Measurements from ENCODE around the gene BIRC3. TPM values are rescaled to one million over a fixed set of nuclear protein-coding genes. Genes with fewer than 3 reads are reported as not detected.
"Not testable (repeated sequence)": the region's sequence is repeated elsewhere in the genome, so short reads cannot be mapped to it uniquely, and the experiment has no call there.

The BIRC3 gene
- total and polyA plus RNA-seq, 2 donors from 2014 or later = 3.9 to 110 TPM

DNA sequence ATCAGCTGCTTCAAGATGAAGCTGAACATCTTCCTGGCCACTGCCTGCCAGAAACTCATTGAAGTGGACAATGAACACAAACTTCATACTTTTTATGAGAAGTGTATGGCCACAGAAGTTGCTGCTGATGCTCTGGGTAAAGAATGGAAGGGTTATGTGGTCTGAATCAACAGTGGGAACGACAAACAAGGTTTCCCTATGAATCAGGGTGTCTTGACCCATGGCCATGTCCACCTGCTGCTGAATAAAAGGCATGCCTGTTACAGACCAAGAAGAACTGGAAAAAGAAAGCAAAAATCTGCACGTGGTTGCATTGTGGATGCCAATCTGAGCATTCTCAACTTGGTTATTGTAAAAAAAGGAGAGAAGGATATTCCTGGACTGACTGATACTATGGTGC is 22.2 kb upstream of the BIRC3 start:
- DNase-seq = no peak
- intact Hi-C loops (cut with DNase I) = no loop called here
- no peak for TF ChIP-seq CTCF (IDR thresholded peaks at IDR 0.05; ENCODE audit: borderline replicate concordance, extremely low read depth, insufficient read depth)

DNA sequence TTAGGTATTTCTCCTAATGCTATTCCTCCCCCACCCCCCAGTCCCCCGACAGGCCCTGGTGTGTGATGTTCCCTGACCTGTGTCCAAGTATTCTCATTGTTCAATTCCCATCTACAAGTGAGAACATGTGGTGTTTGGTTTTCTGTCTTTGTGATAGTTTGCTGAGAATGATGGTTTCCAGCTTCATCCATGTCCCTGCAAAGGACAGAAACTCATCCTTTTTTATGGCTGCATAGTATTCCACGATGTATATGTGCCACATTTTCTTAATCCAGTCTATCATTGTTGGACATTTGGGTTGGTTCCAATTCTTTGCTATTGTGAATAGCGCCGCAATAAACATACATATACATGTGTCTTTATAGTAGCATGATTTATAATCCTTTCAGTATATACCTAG is 20.5 kb upstream of the BIRC3 start:
- H3K36me3 ChIP-seq (ENCODE audit: control insufficient read depth in 2 of 3, insufficient read depth in 3 of 3, low read length in 3 of 3); DNase-seq; H3K9me3 ChIP-seq (ENCODE audit: control insufficient read depth in 2 of 3, insufficient read depth in 1 of 3, low read length in 3 of 3); H3K27me3 ChIP-seq (ENCODE audit: control insufficient read depth, insufficient read depth, low read length); H3K27ac ChIP-seq (ENCODE audit: low read depth in 2 of 2, low read length in 2 of 2); intact Hi-C loops (cut with DNase I); FAIRE-seq; H3K9ac ChIP-seq (ENCODE audit: low read length in 3 of 3); H3K4me1 ChIP-seq (ENCODE audit: control insufficient read depth in 2 of 3, insufficient read depth in 2 of 3, low read depth in 1 of 3, low read length in 3 of 3); H3K4me3 ChIP-seq (ENCODE audit: low read length in 3 of 3): not testable (repeated sequence)

More for the DNA sequence above, 22.2 kb upstream of the BIRC3 start:
- no peak for FAIRE-seq
- H3K4me1 ChIP-seq (ENCODE audit: control insufficient read depth in 2 of 3, insufficient read depth in 2 of 3, low read depth in 1 of 3, low read length in 3 of 3) = no peaks in the 10 kb centered on the region
- no peaks in the 10 kb centered on the region for H3K27me3 ChIP-seq (ENCODE audit: control insufficient read depth, insufficient read depth, low read length)
- no peaks in the 10 kb centered on the region for H3K9me3 ChIP-seq (ENCODE audit: control insufficient read depth in 2 of 3, insufficient read depth in 1 of 3, low read length in 3 of 3)
- no peaks in the 10 kb centered on the region for H3K36me3 ChIP-seq (ENCODE audit: control insufficient read depth in 2 of 3, insufficient read depth in 3 of 3, low read length in 3 of 3)
- no peak overlapping the region for H3K9ac ChIP-seq (ENCODE audit: low read length in 3 of 3)
- H3K27ac ChIP-seq (ENCODE audit: low read depth in 2 of 2, low read length in 2 of 2) = no peak overlapping the region
- H3K4me3 ChIP-seq (ENCODE audit: low read length in 3 of 3) = no peak overlapping the region

DNA sequence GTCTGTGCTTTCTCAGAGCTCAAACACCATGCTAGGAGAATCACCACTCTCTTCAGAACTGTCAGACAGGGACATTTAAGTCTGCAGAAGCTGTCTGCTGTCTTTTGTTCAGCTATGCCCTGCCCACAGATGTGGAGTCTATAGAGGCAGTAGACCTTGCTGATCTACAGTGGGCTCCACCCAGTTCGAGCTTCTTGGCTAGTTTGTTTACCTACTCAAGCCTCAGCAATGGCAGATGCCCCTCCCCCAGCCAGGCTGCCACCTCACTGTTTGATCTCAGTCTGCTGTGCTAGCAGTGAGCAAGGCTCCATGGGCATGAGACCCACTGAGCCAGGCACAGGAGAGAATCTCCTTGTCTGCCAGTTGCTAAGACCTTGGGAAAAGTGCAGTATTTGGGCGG is 16.4 kb upstream of the BIRC3 start:
- intact Hi-C loops (cut with DNase I); DNase-seq: not testable (repeated sequence)

GRCh38 chr11:102302241-102302640 is 15.0 kb upstream of the BIRC3 start:
- FAIRE-seq = no peak
- TF ChIP-seq CTCF (IDR thresholded peaks at IDR 0.05; ENCODE audit: borderline replicate concordance, extremely low read depth, insufficient read depth) = no peak
- Histone ChIP-seq H3K27me3 (ENCODE audit: control insufficient read depth, insufficient read depth, low read length) (no peaks in the 10 kb centered on the region), H3K36me3 (ENCODE audit: control insufficient read depth in 2 of 3, insufficient read depth in 3 of 3, low read length in 3 of 3) (no peaks in the 10 kb centered on the region), H3K27ac (ENCODE audit: low read depth in 2 of 2, low read length in 2 of 2) (no peak overlapping the region), H3K4me1 (ENCODE audit: control insufficient read depth in 2 of 3, insufficient read depth in 2 of 3, low read depth in 1 of 3, low read length in 3 of 3) (no peaks in the 10 kb centered on the region), H3K9me3 (ENCODE audit: control insufficient read depth in 2 of 3, insufficient read depth in 1 of 3, low read length in 3 of 3) (no peaks in the 10 kb centered on the region), H3K4me3 (ENCODE audit: low read length in 3 of 3) (no peak overlapping the region), H3K9ac (ENCODE audit: low read length in 3 of 3) (no peak overlapping the region)
- no peak for DNase-seq
- intact Hi-C loops (cut with DNase I) = no loop called here

More for the DNA sequence above, 16.4 kb upstream of the BIRC3 start:
- H3K27ac ChIP-seq (ENCODE audit: low read depth in 2 of 2, low read length in 2 of 2); H3K9me3 ChIP-seq (ENCODE audit: control insufficient read depth in 2 of 3, insufficient read depth in 1 of 3, low read length in 3 of 3); FAIRE-seq; H3K27me3 ChIP-seq (ENCODE audit: control insufficient read depth, insufficient read depth, low read length); H3K4me3 ChIP-seq (ENCODE audit: low read length in 3 of 3); H3K4me1 ChIP-seq (ENCODE audit: control insufficient read depth in 2 of 3, insufficient read depth in 2 of 3, low read depth in 1 of 3, low read length in 3 of 3); H3K9ac ChIP-seq (ENCODE audit: low read length in 3 of 3); H3K36me3 ChIP-seq (ENCODE audit: control insufficient read depth in 2 of 3, insufficient read depth in 3 of 3, low read length in 3 of 3): not testable (repeated sequence)

- Histone ChIP-seq H3K4me1 (ENCODE audit: control insufficient read depth in 2 of 3, insufficient read depth in 2 of 3, low read depth in 1 of 3, low read length in 3 of 3) (no peaks in the 10 kb centered on the region), H3K27ac (ENCODE audit: low read depth in 2 of 2, low read length in 2 of 2) (no peak overlapping the region), H3K4me3 (ENCODE audit: low read length in 3 of 3) (no peak overlapping the region), H3K9ac (ENCODE audit: low read length in 3 of 3) (no peak overlapping the region), H3K27me3 (ENCODE audit: control insufficient read depth, insufficient read depth, low read length) (no peaks in the 10 kb centered on the region), H3K36me3 (ENCODE audit: control insufficient read depth in 2 of 3, insufficient read depth in 3 of 3, low read length in 3 of 3) (no peaks in the 10 kb centered on the region), H3K9me3 (ENCODE audit: control insufficient read depth in 2 of 3, insufficient read depth in 1 of 3, low read length in 3 of 3) (no peaks in the 10 kb centered on the region)
- intact Hi-C loops (cut with DNase I) = no loop called here
- DNase-seq (no peak), FAIRE-seq (no peak)
- TF ChIP-seq CTCF (IDR thresholded peaks at IDR 0.05; ENCODE audit: borderline replicate concordance, extremely low read depth, insufficient read depth) = no peak
Observed at GRCh38 chr11:102304686-102305085, 12.6 kb upstream of the BIRC3 start.

All from kidney (tissue), 14 donors.